NCI-H226 (cell line): ENCODE results near the gene TMEM252.

Source experiments
- DNase-seq: peaks from one replicate; pipeline ENCODE4 v3.0.0-alpha.2; 2015

TMEM252 gene

GRCh38 chr9:68540712-68541535, at the start of gene TMEM252:
Gene TMEM252 (minus strand): TSS chr9:68540883. CDS start chr9:68540814, 69 bp downstream.
- DNase-seq = no peak

GRCh38 chr9:68585034-68585761, 44.5 kb upstream of the TMEM252 start:
- no peak for DNase-seq

GRCh38 chr9:68584189-68585033, 43.7 kb upstream of the TMEM252 start:
- DNase-seq = peak; percentile 40

- no peak for DNase-seq
Observed at GRCh38 chr9:68581696-68582095, 41.0 kb upstream of the TMEM252 start.

GRCh38 chr9:68577774-68578591, 37.3 kb upstream of the TMEM252 start:
- no peak for DNase-seq

- DNase-seq = no peak
Observed at GRCh38 chr9:68575817-68576216, 35.1 kb upstream of the TMEM252 start.

GRCh38 chr9:68574150-68574549, 33.5 kb upstream of the TMEM252 start:
- DNase-seq = no peak

- DNase-seq = no peak
Observed at GRCh38 chr9:68567565-68567964, 26.9 kb upstream of the TMEM252 start.

- no peak for DNase-seq
Observed at GRCh38 chr9:68562461-68562860, 21.8 kb upstream of the TMEM252 start.

GRCh38 chr9:68560071-68560844, 19.6 kb upstream of the TMEM252 start:
- peak; percentile 71 for DNase-seq

GRCh38 chr9:68558545-68558944, 17.9 kb upstream of the TMEM252 start:
- no peak for DNase-seq

GRCh38 chr9:68555437-68556150, 14.9 kb upstream of the TMEM252 start:
- DNase-seq = no peak

GRCh38 chr9:68552700-68553476, 12.2 kb upstream of the TMEM252 start:
- peak; percentile 36 for DNase-seq

- peak; percentile 26 for DNase-seq
Observed at GRCh38 chr9:68551191-68551590, 10.5 kb upstream of the TMEM252 start.

- no peak for DNase-seq
Observed at GRCh38 chr9:68548241-68548640, 7.6 kb upstream of the TMEM252 start.

GRCh38 chr9:68547417-68547816, 6.7 kb upstream of the TMEM252 start:
- DNase-seq = no peak

GRCh38 chr9:68546596-68547390, 6.1 kb upstream of the TMEM252 start:
- DNase-seq = no peak

GRCh38 chr9:68545033-68545705, 4.5 kb upstream of the TMEM252 start:
- DNase-seq = no peak

GRCh38 chr9:68541568-68541967, 885 bp upstream of the TMEM252 start:
- no peak for DNase-seq
